Esophagus squamous epithelium (tissue), 4 donors: ENCODE results near the gene OGFOD3.

ENCODE experiments used
- POLR2A ChIP-seq, 4 donors: fragments of 450-650 bp; IDR thresholded peaks; one replicate each; pipeline ENCODE4 v1.6.1; 2017; ENCODE audit warnings: antibody characterized with exemption in 4 of 4, mild to moderate bottlenecking in 4 of 4, moderate library complexity in 3 of 4
- TF ChIP-seq, protein P1 (sequence below), 6 experiments: fragments of 450-650 bp in 4 of 6; fragments of 200-600 bp in 2 of 6; sonication (generic) in 2 of 6; IDR thresholded peaks; one replicate each; pipeline ENCODE4 v1.5.1; 2016 to 2019; ENCODE audit warnings: antibody characterized with exemption in 6 of 6, mild to moderate bottlenecking in 4 of 6, moderate library complexity in 4 of 6

DNA sequence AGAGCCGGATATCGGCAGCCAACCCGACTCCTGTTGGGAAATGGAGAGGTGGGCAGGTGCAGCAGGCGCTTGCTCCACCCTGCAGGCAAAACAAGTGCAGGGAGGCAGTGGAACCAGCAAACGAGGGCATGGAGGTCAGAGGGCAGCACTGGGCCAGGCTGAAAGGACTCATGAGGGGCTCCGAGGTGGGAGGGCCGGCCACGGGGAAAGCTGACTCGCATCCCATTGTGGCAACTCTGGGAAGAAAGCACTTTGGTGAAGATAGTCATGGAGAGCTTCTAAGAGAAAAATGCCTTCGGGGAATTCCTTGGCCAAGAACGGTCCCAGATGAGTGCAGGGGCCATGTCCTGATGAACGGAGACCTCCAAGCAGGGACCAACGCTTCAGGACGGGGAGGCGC lies 27.7 kb upstream of the OGFOD3 start:
- TF ChIP-seq, protein P1, sequence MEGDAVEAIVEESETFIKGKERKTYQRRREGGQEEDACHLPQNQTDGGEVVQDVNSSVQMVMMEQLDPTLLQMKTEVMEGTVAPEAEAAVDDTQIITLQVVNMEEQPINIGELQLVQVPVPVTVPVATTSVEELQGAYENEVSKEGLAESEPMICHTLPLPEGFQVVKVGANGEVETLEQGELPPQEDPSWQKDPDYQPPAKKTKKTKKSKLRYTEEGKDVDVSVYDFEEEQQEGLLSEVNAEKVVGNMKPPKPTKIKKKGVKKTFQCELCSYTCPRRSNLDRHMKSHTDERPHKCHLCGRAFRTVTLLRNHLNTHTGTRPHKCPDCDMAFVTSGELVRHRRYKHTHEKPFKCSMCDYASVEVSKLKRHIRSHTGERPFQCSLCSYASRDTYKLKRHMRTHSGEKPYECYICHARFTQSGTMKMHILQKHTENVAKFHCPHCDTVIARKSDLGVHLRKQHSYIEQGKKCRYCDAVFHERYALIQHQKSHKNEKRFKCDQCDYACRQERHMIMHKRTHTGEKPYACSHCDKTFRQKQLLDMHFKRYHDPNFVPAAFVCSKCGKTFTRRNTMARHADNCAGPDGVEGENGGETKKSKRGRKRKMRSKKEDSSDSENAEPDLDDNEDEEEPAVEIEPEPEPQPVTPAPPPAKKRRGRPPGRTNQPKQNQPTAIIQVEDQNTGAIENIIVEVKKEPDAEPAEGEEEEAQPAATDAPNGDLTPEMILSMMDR (IDR thresholded peaks at IDR 0.05) = no peak
- TF ChIP-seq POLR2A (IDR thresholded peaks at IDR 0.05) = no peak
